Measurements from ENCODE around the gene PPP1R27. TPM values are rescaled to one million over a fixed set of nuclear protein-coding genes. Genes with fewer than 3 reads are reported as not detected.

The PPP1R27 gene
- total and polyA plus RNA-seq, 9 of the 15 experiments (the other 6 are each of a cell fraction or from before 2014, with no cell fraction given): 0.29 to 6.9 (median 1.5) TPM; not detected in 2

- TF ChIP-seq E2F6 (IDR thresholded peaks at IDR 0.05; ENCODE audit: borderline replicate concordance in 1 of 2, extremely low read depth in 1 of 2, insufficient read depth in 1 of 2, insufficient read length in 1 of 2, low read depth in 1 of 2, low read length in 1 of 2, poor library complexity in 1 of 2, severe bottlenecking in 1 of 2) (peak in 1 of 2 experiments; percentile 37), ATF6 (CRISPR knock-in tag; IDR thresholded peaks at IDR 0.05) (0 out of 2 replicates have a peak, but pooled peaks have one; percentile 56), HINFP (tag; conservative IDR thresholded peaks at IDR 0.05; ENCODE audit: low read depth) (no peak), ZNF780A (CRISPR knock-in tag; IDR thresholded peaks at IDR 0.05) (no peak), CBX5 (IDR thresholded peaks at IDR 0.05; ENCODE audit: borderline replicate concordance, low read depth) (no peak), CUX1 (CRISPR knock-in tag; IDR thresholded peaks at IDR 0.05) (no peak), SMC3 (conservative IDR thresholded peaks at IDR 0.05; ENCODE audit: insufficient read depth, low read depth, low read length) (peak; percentile 63)
Measured at GRCh38 chr17:81869221-81870130, 34.6 kb upstream of the PPP1R27 start (continued).
